HCT116 (cell line): ENCODE results near the gene GKN1. TPM values are rescaled to one million over a fixed set of nuclear protein-coding genes. Genes with fewer than 3 reads are reported as not detected.

Source experiments
- ATAC-seq: fragments of 200-7000 bp; cut with Tn5 transposase; 2 replicates; pipeline ENCODE4 v1.9.1; 2020; ENCODE audit warnings: mild to moderate bottlenecking, moderate library complexity
- BruUV-seq: library from RNA; stranded (reverse); fragments of 400-500 nt; replicated peaks from 2 replicates; lab custom pipeline; 2021; lab: Mats Ljungman, UMichigan
- CTCF ChIA-PET: fragments of 300-600 bp; sonication (Branson Sonifier 250); formaldehyde crosslinking; loops from one replicate; lab custom pipeline; 2021; ENCODE audit warnings: antibody characterized with exemption; lab: Charles Lee
- POLR2A ChIA-PET: fragments of 300-600, 350-600 bp; sonication (Branson Sonifier 250); formaldehyde crosslinking; loops from one replicate; lab custom pipeline; 2021; ENCODE audit warnings: antibody characterized with exemption; lab: Charles Lee
- RAD21 ChIA-PET, 2 experiments: fragments of 300-600 bp; sonication (Branson Sonifier 250); formaldehyde crosslinking; loops; one replicate each; lab custom pipeline; 2023; ENCODE audit warnings: low total read pairs in 2 of 2; ENCODE audit not compliant: uncharacterized antibody in 2 of 2, unreplicated experiment in 2 of 2, low non-redundant PET in 1 of 2; lab: Charles Lee
- DNase-seq: peaks from one replicate; pipeline ENCODE4 v3.0.0-alpha.2; 2010; ENCODE audit warnings: low read depth, low spot score
- H2AFZ ChIP-seq: fragments of 200-600 bp; shearing (Covaris generic), sonication (generic); 2 replicates; pipeline ENCODE4 v1.6.1; 2017; ENCODE audit warnings: low read depth, mixed run types, mixed read lengths, antibody characterized with exemption, low read length; ENCODE audit not compliant: poor library complexity, severe bottlenecking
- H3K27ac ChIP-seq: 2 replicates; pipeline ENCODE4 v1.5.1; 2012; ENCODE audit warnings: low read depth, low read length
- H3K27me3 ChIP-seq: fragments of 200-600 bp; sonication (generic); 2 replicates; pipeline ENCODE4 v1.6.1; 2016; ENCODE audit warnings: mixed run types, low read length, mixed read lengths; ENCODE audit not compliant: insufficient read depth
- H3K36me3 ChIP-seq, 2 experiments: fragments of 200-500 bp in 1 of 2; fragments of 200-600 bp in 1 of 2; sonication (Bioruptor generic) in 1 of 2; sonication (generic) in 1 of 2; 2 replicates each; pipeline versions ENCODE4 v1.5.1 to v1.6.1; 2014 to 2016; ENCODE audit warnings: low read length in 2 of 2, inconsistent platforms in 1 of 2, mixed read lengths in 1 of 2, mixed run types in 1 of 2; ENCODE audit not compliant: insufficient read depth in 2 of 2, control insufficient read depth in 1 of 2
- H3K4me1 ChIP-seq, 2 experiments: fragments of 200-600 bp in 1 of 2; sonication (generic) in 1 of 2; 2 replicates each; pipeline versions ENCODE4 v1.5.1 to v1.6.1; 2012 to 2017; ENCODE audit warnings: low read length in 2 of 2, inconsistent platforms in 1 of 2, mild to moderate bottlenecking in 1 of 2, mixed read lengths in 1 of 2, mixed run types in 1 of 2, moderate library complexity in 1 of 2; ENCODE audit not compliant: insufficient read depth in 2 of 2, control insufficient read depth in 1 of 2
- H3K4me2 ChIP-seq: fragments of 200-600 bp; sonication (generic); 2 replicates; pipeline ENCODE4 v1.6.1; 2017; ENCODE audit warnings: mixed run types, low read length, mixed read lengths
- H3K4me3 ChIP-seq, 2 experiments: fragments of 200-600 bp in 1 of 2; sonication (generic) in 1 of 2; replicated peaks in 1 of 2; 2 replicates each; pipeline ENCODE4 v1.5.1; 2011 to 2016; ENCODE audit warnings: low read length in 2 of 2, control low read depth in 1 of 2, low read depth in 1 of 2, mild to moderate bottlenecking in 1 of 2, mixed read lengths in 1 of 2, mixed run types in 1 of 2
- H3K79me2 ChIP-seq: fragments of 200-600 bp; sonication (generic); 2 replicates; pipeline ENCODE4 v1.6.1; 2017; ENCODE audit warnings: mild to moderate bottlenecking, mixed run types, low read length, moderate library complexity, mixed read lengths; ENCODE audit not compliant: insufficient read depth
- H3K9ac ChIP-seq: fragments of 200-600 bp; sonication (generic); 2 replicates; pipeline ENCODE4 v1.6.1; 2016; ENCODE audit warnings: low read length, mixed read lengths
- H3K9me2 ChIP-seq: fragments of 200-600 bp; sonication (generic), shearing (Covaris generic); 2 replicates; pipeline ENCODE4 v1.6.1; 2017; ENCODE audit warnings: mixed run types, mild to moderate bottlenecking, moderate library complexity; ENCODE audit not compliant: insufficient read depth
- H3K9me3 ChIP-seq, 2 experiments: fragments of 200-500 bp in 1 of 2; fragments of 200-600 bp in 1 of 2; sonication (Bioruptor generic) in 1 of 2; sonication (generic) in 1 of 2; 2 replicates each; pipeline ENCODE4 v1.6.1; 2014 to 2017; ENCODE audit warnings: low read length in 2 of 2, mixed read lengths in 2 of 2, inconsistent platforms in 1 of 2, low read depth in 1 of 2, mild to moderate bottlenecking in 1 of 2, mixed run types in 1 of 2, moderate library complexity in 1 of 2; ENCODE audit not compliant: control insufficient read depth in 1 of 2, insufficient read depth in 1 of 2
- H4K20me1 ChIP-seq: fragments of 200-600 bp; sonication (generic), shearing (Covaris generic); 2 replicates; pipeline ENCODE4 v1.6.1; 2017; ENCODE audit warnings: mixed run types, mild to moderate bottlenecking, moderate library complexity; ENCODE audit not compliant: insufficient read depth
- CBX3 ChIP-seq: IDR thresholded peaks from 2 replicates; pipeline ENCODE4 v1.6.1; 2012; ENCODE audit warnings: low read depth
- CEBPB ChIP-seq: IDR thresholded peaks from 2 replicates; pipeline ENCODE4 v1.6.1; 2012; ENCODE audit warnings: low read depth
- ELF1 ChIP-seq: IDR thresholded peaks from 2 replicates; pipeline ENCODE4 v1.6.1; 2012; ENCODE audit warnings: low read depth, borderline replicate concordance
- EZH2 ChIP-seq: fragments of 200-600 bp; sonication (generic); IDR thresholded peaks from 2 replicates; pipeline ENCODE4 v1.6.1; 2017; ENCODE audit warnings: antibody characterized with exemption, mixed run types
- EZH2phosphoT487 ChIP-seq: fragments of 200-600 bp; IDR thresholded peaks from 2 replicates; pipeline ENCODE4 v1.6.1; 2018; ENCODE audit warnings: antibody characterized with exemption, borderline replicate concordance
- FOSL1 ChIP-seq: IDR thresholded peaks from 2 replicates; pipeline ENCODE4 v1.6.1; 2012; ENCODE audit warnings: low read depth
- POLR2A ChIP-seq: IDR thresholded peaks from 2 replicates; pipeline ENCODE4 v1.7.0; 2011; ENCODE audit warnings: borderline replicate concordance; ENCODE audit not compliant: insufficient read depth, insufficient read length; ENCODE audit errors: extremely low read depth
- RAD21 ChIP-seq: IDR thresholded peaks from 2 replicates; pipeline ENCODE4 v1.6.1; 2012; ENCODE audit warnings: low read depth, mild to moderate bottlenecking
- REST ChIP-seq: IDR thresholded peaks from 2 replicates; pipeline ENCODE4 v1.6.1; 2012; ENCODE audit warnings: low read depth
- SIN3A ChIP-seq: IDR thresholded peaks from 2 replicates; pipeline ENCODE4 v1.6.1; 2012; ENCODE audit warnings: low read depth
- SP1 ChIP-seq: IDR thresholded peaks from 2 replicates; pipeline ENCODE4 v1.6.1; 2012; ENCODE audit warnings: low read depth
- TCF7L2 ChIP-seq: IDR thresholded peaks from 2 replicates; pipeline ENCODE4 v1.7.0; 2011; ENCODE audit warnings: borderline replicate concordance, inconsistent platforms; ENCODE audit not compliant: insufficient read depth, insufficient read length; ENCODE audit errors: extremely low read depth
- YY1 ChIP-seq: IDR thresholded peaks from 2 replicates; pipeline ENCODE4 v1.6.1; 2011; ENCODE audit warnings: low read length, low read depth, moderate library complexity, mild to moderate bottlenecking; ENCODE audit not compliant: insufficient replicate concordance; ENCODE audit errors: extremely low read depth
- ZNF274 ChIP-seq: fragments of 200-500 bp; sonication (Bioruptor generic); IDR thresholded peaks from 2 replicates; pipeline ENCODE4 v1.6.1; 2014; ENCODE audit warnings: mild to moderate bottlenecking, low read depth, low read length, inconsistent platforms
- intact Hi-C: fragments of 100-400 bp; cut with micrococcal nuclease; formaldehyde crosslinking; loops from 2 replicates; pipeline ENCODE4 v1.10.0; 2022
- total RNA-seq: library from RNA; stranded (reverse); gene quantifications from one replicate; pipeline ENCODE4 v1.2.1, GENCODE V29; 2021; ENCODE audit not compliant: unreplicated experiment
- TF ChIP-seq, protein P1 (sequence below), 3 experiments: fragments of 200-600 bp in 1 of 3; sonication (generic) in 1 of 3; IDR thresholded peaks in 2 of 3; conservative IDR thresholded peaks in 1 of 3; 2 replicates each; pipeline ENCODE4 v1.5.1; 2012 to 2017; ENCODE audit warnings: low read depth in 2 of 3, low read length in 2 of 3, antibody characterized with exemption in 1 of 3, borderline replicate concordance in 1 of 3, control low read depth in 1 of 3, mild to moderate bottlenecking in 1 of 3, mixed read lengths in 1 of 3, mixed run types in 1 of 3, moderate library complexity in 1 of 3; ENCODE audit not compliant: insufficient read depth in 1 of 3
- TF ChIP-seq, protein P2 (sequence below): IDR thresholded peaks from 2 replicates; pipeline ENCODE4 v1.6.1; 2011; ENCODE audit warnings: mild to moderate bottlenecking, low read length, moderate library complexity; ENCODE audit not compliant: insufficient replicate concordance; ENCODE audit errors: extremely low read depth
- TF ChIP-seq, protein P3 (sequence below): IDR thresholded peaks from 2 replicates; pipeline ENCODE4 v1.6.1; 2012

Gene GKN1
- total RNA-seq, 1 experiment from 2014 or later, result not detected

GRCh38 chr2:68995916-68996315 is 21.5 kb downstream of the GKN1 start (continued):
- no peak for TF ChIP-seq REST
- TF ChIP-seq CBX3, result no peak
- TF ChIP-seq RAD21, result no peak
- TF ChIP-seq TCF7L2, result no peak
- TF ChIP-seq, protein P1, sequence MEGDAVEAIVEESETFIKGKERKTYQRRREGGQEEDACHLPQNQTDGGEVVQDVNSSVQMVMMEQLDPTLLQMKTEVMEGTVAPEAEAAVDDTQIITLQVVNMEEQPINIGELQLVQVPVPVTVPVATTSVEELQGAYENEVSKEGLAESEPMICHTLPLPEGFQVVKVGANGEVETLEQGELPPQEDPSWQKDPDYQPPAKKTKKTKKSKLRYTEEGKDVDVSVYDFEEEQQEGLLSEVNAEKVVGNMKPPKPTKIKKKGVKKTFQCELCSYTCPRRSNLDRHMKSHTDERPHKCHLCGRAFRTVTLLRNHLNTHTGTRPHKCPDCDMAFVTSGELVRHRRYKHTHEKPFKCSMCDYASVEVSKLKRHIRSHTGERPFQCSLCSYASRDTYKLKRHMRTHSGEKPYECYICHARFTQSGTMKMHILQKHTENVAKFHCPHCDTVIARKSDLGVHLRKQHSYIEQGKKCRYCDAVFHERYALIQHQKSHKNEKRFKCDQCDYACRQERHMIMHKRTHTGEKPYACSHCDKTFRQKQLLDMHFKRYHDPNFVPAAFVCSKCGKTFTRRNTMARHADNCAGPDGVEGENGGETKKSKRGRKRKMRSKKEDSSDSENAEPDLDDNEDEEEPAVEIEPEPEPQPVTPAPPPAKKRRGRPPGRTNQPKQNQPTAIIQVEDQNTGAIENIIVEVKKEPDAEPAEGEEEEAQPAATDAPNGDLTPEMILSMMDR (IDR thresholded peaks at IDR 0.05 in 2 of 3, conservative IDR thresholded peaks at IDR 0.05 in 1 of 3; ENCODE audit: borderline replicate concordance in 1 of 3, insufficient read depth in 1 of 3, low read depth in 2 of 3, low read length in 2 of 3), result no peak
- TF ChIP-seq SP1, result no peak
- TF ChIP-seq CEBPB, result no peak
- TF ChIP-seq FOSL1, result no peak
- TF ChIP-seq SIN3A, result no peak
- no peak for TF ChIP-seq EZH2phosphoT487

GRCh38 chr2:68997401-68997800 is 23.0 kb downstream of the GKN1 start:
- Histone ChIP-seq H3K79me2 (no peaks in the 10 kb centered on the region), H3K36me3 (no peaks in the 10 kb centered on the region), H3K9me2 (no peaks in the 10 kb centered on the region), H3K4me2 (no peak overlapping the region), H3K9me3 (no peaks in the 10 kb centered on the region), H3K9ac (no peak overlapping the region), H3K27ac (no peak overlapping the region), H3K4me3 (no peak overlapping the region), H3K27me3 (no peaks in the 10 kb centered on the region), H3K4me1 (no peaks in the 10 kb centered on the region; a peak in 1 of 4 replicates), H4K20me1 (no peaks in the 10 kb centered on the region), H2AFZ (no peak overlapping the region)
- ATAC-seq (no peak), DNase-seq (no peak)
- ChIA-PET RAD21 (no interaction called here), CTCF (no interaction called here), POLR2A (no interaction called here)
- intact Hi-C loops, result no loop called here
- no TSS peak for BruUV-seq
- TF ChIP-seq TCF7L2, result no peak
- TF ChIP-seq, protein P2, sequence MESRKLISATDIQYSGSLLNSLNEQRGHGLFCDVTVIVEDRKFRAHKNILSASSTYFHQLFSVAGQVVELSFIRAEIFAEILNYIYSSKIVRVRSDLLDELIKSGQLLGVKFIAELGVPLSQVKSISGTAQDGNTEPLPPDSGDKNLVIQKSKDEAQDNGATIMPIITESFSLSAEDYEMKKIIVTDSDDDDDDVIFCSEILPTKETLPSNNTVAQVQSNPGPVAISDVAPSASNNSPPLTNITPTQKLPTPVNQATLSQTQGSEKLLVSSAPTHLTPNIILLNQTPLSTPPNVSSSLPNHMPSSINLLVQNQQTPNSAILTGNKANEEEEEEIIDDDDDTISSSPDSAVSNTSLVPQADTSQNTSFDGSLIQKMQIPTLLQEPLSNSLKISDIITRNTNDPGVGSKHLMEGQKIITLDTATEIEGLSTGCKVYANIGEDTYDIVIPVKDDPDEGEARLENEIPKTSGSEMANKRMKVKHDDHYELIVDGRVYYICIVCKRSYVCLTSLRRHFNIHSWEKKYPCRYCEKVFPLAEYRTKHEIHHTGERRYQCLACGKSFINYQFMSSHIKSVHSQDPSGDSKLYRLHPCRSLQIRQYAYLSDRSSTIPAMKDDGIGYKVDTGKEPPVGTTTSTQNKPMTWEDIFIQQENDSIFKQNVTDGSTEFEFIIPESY, result no peak
- TF ChIP-seq YY1, result no peak
- TF ChIP-seq EZH2, result no peak
- TF ChIP-seq CEBPB, result no peak
- TF ChIP-seq SIN3A, result no peak
- TF ChIP-seq CBX3, result no peak
- no peak for TF ChIP-seq POLR2A
- TF ChIP-seq ELF1, result no peak
- TF ChIP-seq ZNF274, result no peak
- TF ChIP-seq, protein P3, sequence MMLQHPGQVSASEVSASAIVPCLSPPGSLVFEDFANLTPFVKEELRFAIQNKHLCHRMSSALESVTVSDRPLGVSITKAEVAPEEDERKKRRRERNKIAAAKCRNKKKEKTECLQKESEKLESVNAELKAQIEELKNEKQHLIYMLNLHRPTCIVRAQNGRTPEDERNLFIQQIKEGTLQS, result no peak
